Limb (tissue), 2 donors: ENCODE measurements around the gene ADGRG6.
A peak's percentile ranks its signal among the peaks of the same experiment; 100 is the strongest.

Experiments
- DNase-seq, 2 donors: peaks; one replicate each; pipeline ENCODE4 v3.0.0-alpha.2; 2016; ENCODE audit errors: extremely low spot score in 2 of 2

Gene ADGRG6

GRCh38 chr6:142290851-142291250 is 11.0 kb upstream of the ADGRG6 start:
- DNase-seq: no peak

GRCh38 chr6:142291512-142291911 is 10.3 kb upstream of the ADGRG6 start:
- DNase-seq: no peak

- DNase-seq: no peak
These were observed 9.5 kb upstream of the ADGRG6 start for GRCh38 chr6:142292166-142292924.

- no peak for DNase-seq
These were observed 8.7 kb upstream of the ADGRG6 start for GRCh38 chr6:142293121-142293520.

GRCh38 chr6:142294679-142295078 is 7.1 kb upstream of the ADGRG6 start:
- DNase-seq: no peak

- no peak for DNase-seq
These were observed 4.7 kb upstream of the ADGRG6 start for GRCh38 chr6:142296975-142297604.

GRCh38 chr6:142297605-142297995 is 4.2 kb upstream of the ADGRG6 start:
- DNase-seq: no peak

- no peak for DNase-seq
These were observed 3.6 kb upstream of the ADGRG6 start for GRCh38 chr6:142297996-142298753.

- no peak for DNase-seq
These were observed 1.5 kb upstream of the ADGRG6 start for GRCh38 chr6:142300302-142300701.

GRCh38 chr6:142300758-142301650 is 803 bp upstream of the ADGRG6 start:
- DNase-seq: peak; percentile 46 to 49

GRCh38 chr6:142302421-142303175 is 791 bp downstream of the ADGRG6 start:
- DNase-seq: peak; percentile 21 to 52

GRCh38 chr6:142303176-142303533 is 1.3 kb downstream of the ADGRG6 start:
- no peak for DNase-seq

GRCh38 chr6:142304241-142304640 is 2.4 kb downstream of the ADGRG6 start:
- no peak for DNase-seq

- no peak for DNase-seq
These were observed 4.9 kb downstream of the ADGRG6 start for GRCh38 chr6:142306736-142307135.

GRCh38 chr6:142307963-142308748 is 6.3 kb downstream of the ADGRG6 start:
- no peak for DNase-seq

- DNase-seq: no peak
These were observed 7.6 kb downstream of the ADGRG6 start for GRCh38 chr6:142309426-142309825.

- no peak for DNase-seq
These were observed 11.5 kb downstream of the ADGRG6 start for GRCh38 chr6:142313284-142313683.

GRCh38 chr6:142316791-142317368 is 15.1 kb downstream of the ADGRG6 start:
- DNase-seq: no peak

GRCh38 chr6:142318714-142319113 is 16.9 kb downstream of the ADGRG6 start:
- no peak for DNase-seq

- DNase-seq: no peak
These were observed 18.6 kb downstream of the ADGRG6 start for GRCh38 chr6:142320366-142320765.
